Measurements from ENCODE around the gene ARHGAP44.

- no peak for TF ChIP-seq CTCF (optimal IDR thresholded peaks at IDR 0.05 in 1 of 3, IDR thresholded peaks at IDR 0.05 in 1 of 3, conservative IDR thresholded peaks at IDR 0.05 in 1 of 3; ENCODE audit: extremely low read depth in 1 of 3, insufficient read depth in 2 of 3, low read length in 3 of 3)
- TF ChIP-seq EZH2 (IDR thresholded peaks at IDR 0.05; ENCODE audit: low read length): no peak
These were observed 172.4 kb downstream of the ARHGAP44 start for GRCh38 chr17:12961655-12962054.
